IMR-90 (cell line): ENCODE measurements around the gene TDRD12. TPM values are rescaled to one million over a fixed set of nuclear protein-coding genes. Genes with fewer than 3 reads are reported as not detected.
"Not testable (repeated sequence)": the region's sequence is repeated elsewhere in the genome, so short reads cannot be mapped to it uniquely, and the experiment has no call there.

ENCODE experiments used
- ATAC-seq: fragments of 200-7000 bp; cut with Tn5 transposase; 2 replicates; pipeline ENCODE4 v1.9.1; 2020; ENCODE audit warnings: low read depth, mild to moderate bottlenecking, moderate library complexity
- BruUV-seq: library from RNA; stranded (reverse); fragments of 400-500 nt; replicated peaks from 2 replicates; lab custom pipeline; 2021; lab: Mats Ljungman, UMichigan
- CTCF ChIA-PET: fragments of 300-600 bp; formaldehyde crosslinking; extraction: SDS; loops from one replicate; lab custom pipeline; 2021; ENCODE audit warnings: antibody characterized with exemption; lab: Yijun Ruan, JAX
- POLR2A ChIA-PET: fragments of 300-600 bp; sonication (Branson Sonifier 250); formaldehyde crosslinking; loops from one replicate; lab custom pipeline; 2022; ENCODE audit warnings: antibody characterized with exemption; ENCODE audit not compliant: unreplicated experiment; lab: Charles Lee
- DNase-seq: peaks from one replicate; pipeline ENCODE4 v3.0.0; 2013
- H2AFZ ChIP-seq: replicated peaks from 2 replicates; pipeline ENCODE3; 2013; ENCODE audit warnings: low read length, mild to moderate bottlenecking; ENCODE audit not compliant: poor library complexity
- H2AK5ac ChIP-seq: 2 replicates; pipeline ENCODE4 v1.6.1; 2013; ENCODE audit warnings: low read depth, low read length, inconsistent platforms
- H2AK9ac ChIP-seq: replicated peaks from 2 replicates; pipeline ENCODE3; 2013; ENCODE audit warnings: mild to moderate bottlenecking, low read depth, low read length, moderate library complexity; ENCODE audit not compliant: poor library complexity
- H2BK120ac ChIP-seq: 2 replicates; pipeline ENCODE4 v1.6.1; 2013; ENCODE audit warnings: low read depth, low read length, inconsistent platforms
- H2BK15ac ChIP-seq: 3 replicates; pipeline ENCODE4 v1.6.1; 2013; ENCODE audit warnings: low read depth, low read length, inconsistent platforms
- H2BK20ac ChIP-seq: 2 replicates; pipeline ENCODE4 v1.6.1; 2013; ENCODE audit warnings: low read depth, mild to moderate bottlenecking, inconsistent platforms, low read length, moderate library complexity
- H2BK5ac ChIP-seq: 2 replicates; pipeline ENCODE4 v1.6.1; 2013; ENCODE audit warnings: mild to moderate bottlenecking, low read depth, low read length, inconsistent platforms; ENCODE audit not compliant: poor library complexity, severe bottlenecking
- H3K14ac ChIP-seq: replicated peaks from 2 replicates; pipeline ENCODE4 v1.6.1; 2013; ENCODE audit warnings: low read depth, low read length, inconsistent platforms
- H3K18ac ChIP-seq: 2 replicates; pipeline ENCODE4 v1.6.1; 2013; ENCODE audit warnings: low read depth, low read length, control low read depth
- H3K23ac ChIP-seq: 2 replicates; pipeline ENCODE4 v1.6.1; 2013; ENCODE audit warnings: low read depth, low read length, inconsistent platforms
- H3K27ac ChIP-seq: 2 replicates; pipeline ENCODE4 v1.5.1; 2013; ENCODE audit warnings: mild to moderate bottlenecking, control low read depth, low read length; ENCODE audit not compliant: insufficient read depth
- H3K27me3 ChIP-seq: 2 replicates; pipeline ENCODE4 v1.6.1; 2013; ENCODE audit warnings: low read length; ENCODE audit not compliant: control insufficient read depth, insufficient read depth
- H3K36me3 ChIP-seq: 2 replicates; pipeline ENCODE4 v1.6.1; 2013; ENCODE audit warnings: low read length, mixed read lengths; ENCODE audit not compliant: control insufficient read depth, insufficient read depth
- H3K4ac ChIP-seq: 2 replicates; pipeline ENCODE4 v1.6.1; 2013; ENCODE audit warnings: low read depth, low read length, inconsistent platforms
- H3K4me1 ChIP-seq: 2 replicates; pipeline ENCODE4 v1.6.1; 2013; ENCODE audit warnings: low read length, mixed read lengths; ENCODE audit not compliant: control insufficient read depth, insufficient read depth
- H3K4me2 ChIP-seq: 2 replicates; pipeline ENCODE4 v1.6.1; 2013; ENCODE audit warnings: low read depth, mild to moderate bottlenecking, control low read depth, low read length, moderate library complexity
- H3K4me3 ChIP-seq: 2 replicates; pipeline ENCODE4 v1.5.1; 2013; ENCODE audit warnings: low read depth, mild to moderate bottlenecking, control low read depth, low read length, moderate library complexity; ENCODE audit not compliant: insufficient read depth
- H3K56ac ChIP-seq: 2 replicates; pipeline ENCODE4 v1.6.1; 2013; ENCODE audit warnings: low read length, inconsistent platforms; ENCODE audit not compliant: insufficient read depth; ENCODE audit errors: extremely low read depth
- H3K79me1 ChIP-seq, 2 experiments: 2 replicates each; pipeline ENCODE4 v1.6.1; 2013; ENCODE audit warnings: low read length in 2 of 2, inconsistent platforms in 1 of 2, low read depth in 1 of 2
- H3K9ac ChIP-seq: 2 replicates; pipeline ENCODE4 v1.6.1; 2013; ENCODE audit warnings: low read depth, low read length, control low read depth
- H3K9me1 ChIP-seq: 2 replicates; pipeline ENCODE4 v1.6.1; 2013; ENCODE audit warnings: low read length, inconsistent platforms; ENCODE audit not compliant: insufficient read depth
- H3K9me3 ChIP-seq: 2 replicates; pipeline ENCODE4 v1.6.1; 2013; ENCODE audit warnings: low read length; ENCODE audit not compliant: control insufficient read depth, insufficient read depth
- H4K20me1 ChIP-seq: 2 replicates; pipeline ENCODE4 v1.6.1; 2013; ENCODE audit warnings: low read length, inconsistent platforms; ENCODE audit not compliant: insufficient read depth
- H4K5ac ChIP-seq: 2 replicates; pipeline ENCODE4 v1.6.1; 2013; ENCODE audit warnings: mild to moderate bottlenecking, low read depth, low read length, control low read depth
- H4K8ac ChIP-seq, 2 experiments: 2 replicates each; pipeline ENCODE4 v1.6.1; 2013; ENCODE audit warnings: low read depth in 2 of 2, low read length in 2 of 2, control low read depth in 1 of 2, inconsistent platforms in 1 of 2
- H4K91ac ChIP-seq: 2 replicates; pipeline ENCODE4 v1.6.1; 2013; ENCODE audit warnings: low read depth, low read length, inconsistent platforms; ENCODE audit not compliant: insufficient read depth
- FOS ChIP-seq: fragments of 150-350 bp; IDR thresholded peaks from 2 replicates; pipeline ENCODE4 v1.6.1; 2016; ENCODE audit warnings: low read depth, low read length
- NFE2L2 ChIP-seq: fragments of 150-350 bp; IDR thresholded peaks from 2 replicates; pipeline ENCODE4 v1.6.1; 2016; ENCODE audit warnings: low read depth, mild to moderate bottlenecking, low read length
- RCOR1 ChIP-seq: IDR thresholded peaks from 2 replicates; pipeline ENCODE4 v1.6.1; 2012; ENCODE audit warnings: mild to moderate bottlenecking, low read length, improper control_type of control experiment; ENCODE audit not compliant: insufficient replicate concordance
- RFX5 ChIP-seq: IDR thresholded peaks from 2 replicates; pipeline ENCODE4 v1.8.0; 2012; ENCODE audit warnings: low read depth, mild to moderate bottlenecking, low read length, moderate library complexity
- WGBS, 2 experiments: methylation state at CpG; one replicate each; pipeline versions ENCODE4 v1.1.5 to v1.1.7; 2013; ENCODE audit warnings: missing lambda C conversion rate in 2 of 2; ENCODE audit not compliant: insufficient read length in 1 of 2; ENCODE audit errors: extremely low coverage in 2 of 2; 5-methylcytosine and 5-hydroxymethylcytosine counted together
- dilution Hi-C: fragments of 300-500 bp; cut with HindIII; formaldehyde crosslinking; loops from one replicate; pipeline ENCODE4 v1.14.3; 2018; ENCODE audit warnings: low sequenced_read_pairs; ENCODE audit not compliant: unreplicated experiment
- in situ Hi-C: fragments of 300-500 bp; cut with MboI; formaldehyde crosslinking; loops from 3 replicates; pipeline ENCODE4 v1.14.3; 2019; ENCODE audit warnings: low sequenced_read_pairs, inconsistent platforms, mixed read lengths
- intact Hi-C: fragments of 100-400 bp; cut with micrococcal nuclease; formaldehyde crosslinking; loops from 2 replicates; pipeline ENCODE4 v1.10.0; 2022
- polyA plus RNA-seq, 3 experiments: library from polyadenylated mRNA; depleted of rRNA; stranded (reverse); fragments of >200 nt; gene quantifications; 2 replicates each; pipeline ENCODE4 v1.2.3, GENCODE V29; 2012; ENCODE audit warnings: low replicate concordance in 1 of 3
- total RNA-seq: library from RNA; depleted of rRNA; stranded (reverse); fragments of >200 nt; gene quantifications from 2 replicates; pipeline ENCODE4 v1.2.3, GENCODE V29; 2012

The TDRD12 gene
- total and polyA plus RNA-seq, 2 of the 4 experiments (the other 2 are of a cell fraction) = under 0.01 to 0.07 TPM

DNA sequence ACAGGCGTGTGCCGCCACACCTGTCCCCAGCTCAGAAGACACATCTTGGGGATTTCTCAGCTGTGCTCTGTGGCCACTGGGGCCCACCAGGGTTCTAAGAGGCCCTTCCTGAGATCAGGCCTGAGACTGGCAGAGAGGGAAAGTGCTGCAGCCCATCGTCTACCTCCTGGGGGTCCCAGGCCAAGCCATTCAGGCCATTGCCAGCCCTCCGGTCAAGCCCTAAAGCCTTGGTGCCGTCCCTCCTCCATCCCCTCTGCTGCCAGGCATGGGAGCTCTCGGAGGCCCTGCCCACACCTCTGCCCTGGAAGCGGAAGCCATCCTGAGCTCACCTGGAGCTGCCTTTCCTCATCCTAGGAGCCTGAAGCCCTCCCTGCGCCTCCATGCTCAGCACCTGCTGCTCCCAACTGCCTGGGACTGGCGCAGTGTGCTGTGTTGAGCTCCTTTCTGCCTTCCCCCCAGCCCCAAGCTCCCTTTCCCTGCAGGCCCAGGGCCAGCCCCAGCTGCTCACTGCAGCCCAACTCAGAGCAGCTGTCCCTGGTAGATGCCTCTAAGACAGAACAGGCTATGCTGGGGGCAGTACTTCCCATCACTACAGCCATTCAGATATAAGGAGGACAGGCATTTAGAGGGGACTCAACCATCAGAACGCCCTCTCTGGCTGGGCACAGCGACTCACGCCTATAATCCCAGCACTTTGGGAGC is 147.1 kb downstream of the TDRD12 start:
- no peak overlapping the region for H3K4me2 ChIP-seq
- H2BK20ac ChIP-seq = no peak overlapping the region
- H2BK5ac ChIP-seq = no peak overlapping the region
- H3K14ac ChIP-seq = no peak overlapping the region
- no peak overlapping the region for H3K23ac ChIP-seq
- H3K56ac ChIP-seq = no peak overlapping the region
- WGBS, 2 experiments = 42% methylated on average over 5 of the region's 12 CpGs; no CpG with 5 or more reads in 1 of the 2 experiments
- no peak overlapping the region for H3K4ac ChIP-seq
- no peaks in the 10 kb centered on the region for H3K9me1 ChIP-seq
- H2BK120ac ChIP-seq = no peak overlapping the region
- H3K9ac ChIP-seq = no peak overlapping the region
- no peaks in the 10 kb centered on the region for H3K36me3 ChIP-seq
- H2BK15ac ChIP-seq = no peak overlapping the region
- H3K18ac ChIP-seq = no peak overlapping the region
- no peaks in the 10 kb centered on the region for H3K79me1 ChIP-seq
- no peak overlapping the region for H2AK5ac ChIP-seq
- no peaks in the 10 kb centered on the region for H3K4me1 ChIP-seq
- no peak overlapping the region for H2AK9ac ChIP-seq
- in situ Hi-C loops (no loop called here), intact Hi-C loops (no loop called here), dilution Hi-C loops (no loop called here)
- no peaks in the 10 kb centered on the region for H4K20me1 ChIP-seq
- H2AFZ ChIP-seq = no peak overlapping the region
- H3K27ac ChIP-seq = no peak overlapping the region
- DNase-seq = no peak
- no peak overlapping the region for H4K5ac ChIP-seq
- no peak overlapping the region for H4K8ac ChIP-seq
- H3K4me3 ChIP-seq = no peak overlapping the region
- H4K91ac ChIP-seq = no peak overlapping the region
- ATAC-seq = no peak
- TF ChIP-seq RCOR1 (no peak), NFE2L2 (no peak), RFX5 (no peak), FOS (no peak)
- no peaks in the 10 kb centered on the region for H3K27me3 ChIP-seq
- BruUV-seq = no TSS peak
- ChIA-PET POLR2A (no interaction called here), CTCF (interaction anchor here (0.6 kb wide), 1 partner anchor 445 kb away, joined by 3 read pairs; no protein-coding TSS in a partner anchor)
- H3K9me3 ChIP-seq = no peaks in the 10 kb centered on the region

DNA sequence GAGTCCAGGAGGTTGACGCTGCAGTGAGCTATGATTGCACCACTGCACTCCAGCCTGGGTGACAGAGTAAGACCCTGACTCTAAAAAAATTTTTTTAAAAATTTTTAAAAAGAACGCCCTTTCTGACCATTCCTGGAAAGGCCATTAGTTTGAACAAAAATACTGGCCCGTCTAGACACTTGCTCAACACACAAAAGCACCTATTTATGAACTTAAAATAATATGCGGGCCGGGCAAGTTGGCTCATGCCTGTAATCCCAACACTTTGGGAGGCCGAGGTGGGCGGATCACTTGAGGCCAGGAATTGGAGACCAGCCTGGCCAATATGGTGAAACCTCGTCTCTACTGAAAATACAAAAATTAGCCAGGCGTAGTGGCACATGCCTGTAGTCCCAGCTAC is 147.9 kb downstream of the TDRD12 start:
- H3K18ac ChIP-seq, H2AFZ ChIP-seq, H3K9ac ChIP-seq, H3K27ac ChIP-seq, H3K14ac ChIP-seq, H4K91ac ChIP-seq, in situ Hi-C loops, DNase-seq, intact Hi-C loops, H3K4me3 ChIP-seq, H2AK9ac ChIP-seq, H2AK5ac ChIP-seq, H3K4me1 ChIP-seq, H2BK20ac ChIP-seq, H3K4ac ChIP-seq, ATAC-seq, H3K9me1 ChIP-seq, H2BK120ac ChIP-seq, H4K5ac ChIP-seq, H3K9me3 ChIP-seq, H4K8ac ChIP-seq, H3K4me2 ChIP-seq, dilution Hi-C loops, H3K27me3 ChIP-seq, H2BK15ac ChIP-seq, H4K20me1 ChIP-seq, H3K56ac ChIP-seq, CTCF ChIA-PET, H2BK5ac ChIP-seq, H3K79me1 ChIP-seq, POLR2A ChIA-PET, BruUV-seq, H3K36me3 ChIP-seq, H3K23ac ChIP-seq: not testable (repeated sequence)
- WGBS, 2 experiments = 92% methylated on average over 4 of the region's 9 CpGs; no CpG with 5 or more reads in 1 of the 2 experiments
